Hepatocyte (in vitro differentiated cells): ENCODE results near the gene PDILT. TPM values are rescaled to one million over a fixed set of nuclear protein-coding genes. Genes with fewer than 3 reads are reported as not detected.

ENCODE experiments used
- DNase-seq: peaks from one replicate; pipeline ENCODE4 v3.0.0-alpha.2; 2016; ENCODE audit warnings: low spot score
- H2AFZ ChIP-seq: fragments of 200-600 bp; sonication (generic); 2 replicates; pipeline ENCODE4 v1.6.0; 2016; ENCODE audit warnings: antibody characterized with exemption, mild to moderate bottlenecking
- H3K27ac ChIP-seq: fragments of 200-600 bp; sonication (generic); 2 replicates; pipeline ENCODE4 v1.5.1; 2016; ENCODE audit warnings: mild to moderate bottlenecking
- H3K27me3 ChIP-seq: fragments of 200-600 bp; sonication (generic); 2 replicates; pipeline ENCODE4 v1.6.1; 2016
- H3K36me3 ChIP-seq: fragments of 200-600 bp; sonication (generic); replicated peaks from 2 replicates; pipeline ENCODE4 v1.5.1; 2016; ENCODE audit warnings: low read depth; ENCODE audit not compliant: insufficient read depth
- H3K4me1 ChIP-seq: fragments of 200-600 bp; sonication (generic); 2 replicates; pipeline ENCODE4 v1.5.1; 2016; ENCODE audit warnings: mild to moderate bottlenecking, moderate library complexity; ENCODE audit not compliant: insufficient read depth
- H3K4me2 ChIP-seq: fragments of 200-600 bp; sonication (generic); 2 replicates; pipeline ENCODE4 v1.6.0; 2016
- H3K4me3 ChIP-seq: fragments of 200-600 bp; sonication (generic); 2 replicates; pipeline ENCODE4 v1.5.1; 2016; ENCODE audit warnings: mild to moderate bottlenecking
- H3K79me2 ChIP-seq: fragments of 200-600 bp; sonication (generic); 2 replicates; pipeline ENCODE4 v1.6.0; 2017; ENCODE audit warnings: mild to moderate bottlenecking
- H3K9me2 ChIP-seq: fragments of 200-600 bp; sonication (generic); replicated peaks from 2 replicates; pipeline ENCODE4 v1.6.0; 2017; ENCODE audit warnings: mild to moderate bottlenecking; ENCODE audit not compliant: insufficient read depth
- H3K9me3 ChIP-seq: fragments of 200-600 bp; sonication (generic); 2 replicates; pipeline ENCODE4 v1.5.1; 2016; ENCODE audit warnings: low read depth, mild to moderate bottlenecking
- H4K20me1 ChIP-seq: fragments of 200-600 bp; sonication (generic); 2 replicates; pipeline ENCODE4 v1.6.0; 2016; ENCODE audit warnings: mild to moderate bottlenecking; ENCODE audit not compliant: insufficient read depth, poor library complexity, severe bottlenecking
- EZH2 ChIP-seq: fragments of 200-600 bp; sonication (generic); IDR thresholded peaks from 2 replicates; pipeline ENCODE4 v1.6.1; 2016; ENCODE audit warnings: antibody characterized with exemption, mild to moderate bottlenecking, borderline replicate concordance
- EZH2phosphoT487 ChIP-seq: fragments of 200-600 bp; sonication (generic); IDR thresholded peaks from one replicate; pipeline ENCODE4 v1.6.1; 2018; ENCODE audit warnings: antibody characterized with exemption, mild to moderate bottlenecking, low read depth, moderate library complexity; ENCODE audit not compliant: unreplicated experiment, severe bottlenecking
- WGBS: methylation state at CpG from one replicate; pipeline ENCODE4 v1.1.6; 2016; ENCODE audit warnings: low lambda C conversion rate; ENCODE audit errors: missing lambda C conversion rate; 5-methylcytosine and 5-hydroxymethylcytosine counted together
- polyA plus RNA-seq: library from polyadenylated mRNA; unstranded; fragments of >200 nt; fragmentation: Nextera tagmentation; extraction: Ambion mirVana; gene quantifications from 2 replicates; pipeline ENCODE4 v1.2.1, GENCODE V29; 2016
- total RNA-seq: library from RNA; depleted of rRNA; stranded (reverse); fragments of >200 nt; gene quantifications from 2 replicates; pipeline ENCODE4 v1.2.3, GENCODE V29; 2014
- TF ChIP-seq, protein P1 (sequence below): fragments of 200-600 bp; sonication (generic); IDR thresholded peaks from 2 replicates; pipeline ENCODE4 v1.5.1; 2016; ENCODE audit warnings: antibody characterized with exemption, mild to moderate bottlenecking; ENCODE audit not compliant: poor library complexity

Gene PDILT
- total and polyA plus RNA-seq, 2 experiments from 2014 or later, result not detected

DNA sequence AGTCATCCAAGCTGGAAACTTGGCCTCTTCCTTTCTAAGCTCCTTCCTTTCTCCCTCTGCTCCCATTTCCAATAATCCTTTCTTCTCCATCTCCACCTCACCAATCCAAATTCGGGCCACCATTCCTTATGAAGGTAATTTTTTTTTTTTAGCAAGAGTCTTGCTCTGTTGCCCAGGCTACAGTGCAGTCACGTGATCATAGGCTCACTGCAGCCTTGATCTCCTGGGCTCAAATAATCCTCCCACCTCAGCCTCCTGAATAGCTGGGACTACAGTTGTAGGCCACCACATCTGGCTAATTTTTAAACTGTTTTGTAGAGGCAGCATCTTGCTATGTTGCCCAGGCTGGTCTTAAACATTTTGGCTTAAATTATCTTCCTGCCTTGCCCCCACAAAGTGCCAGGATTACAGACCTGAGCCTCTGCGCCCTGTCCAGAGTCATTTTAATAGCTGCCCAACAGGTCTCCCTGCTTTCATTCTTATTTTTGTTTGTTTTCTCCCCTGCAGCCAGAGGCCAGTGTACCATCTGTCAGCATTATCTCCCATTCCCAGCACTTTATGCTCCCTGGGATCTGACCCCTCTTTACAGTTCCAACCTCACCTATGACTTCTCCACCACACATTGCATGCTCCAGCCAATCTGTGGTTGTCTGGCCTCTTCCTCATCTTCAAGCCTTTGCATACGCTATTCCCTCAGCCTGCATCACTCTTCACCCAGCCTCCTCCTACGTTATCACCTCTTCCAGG lies 75.0 kb downstream of the PDILT start:
- TF ChIP-seq EZH2phosphoT487 (no peak), EZH2 (no peak)
- TF ChIP-seq, protein P1, sequence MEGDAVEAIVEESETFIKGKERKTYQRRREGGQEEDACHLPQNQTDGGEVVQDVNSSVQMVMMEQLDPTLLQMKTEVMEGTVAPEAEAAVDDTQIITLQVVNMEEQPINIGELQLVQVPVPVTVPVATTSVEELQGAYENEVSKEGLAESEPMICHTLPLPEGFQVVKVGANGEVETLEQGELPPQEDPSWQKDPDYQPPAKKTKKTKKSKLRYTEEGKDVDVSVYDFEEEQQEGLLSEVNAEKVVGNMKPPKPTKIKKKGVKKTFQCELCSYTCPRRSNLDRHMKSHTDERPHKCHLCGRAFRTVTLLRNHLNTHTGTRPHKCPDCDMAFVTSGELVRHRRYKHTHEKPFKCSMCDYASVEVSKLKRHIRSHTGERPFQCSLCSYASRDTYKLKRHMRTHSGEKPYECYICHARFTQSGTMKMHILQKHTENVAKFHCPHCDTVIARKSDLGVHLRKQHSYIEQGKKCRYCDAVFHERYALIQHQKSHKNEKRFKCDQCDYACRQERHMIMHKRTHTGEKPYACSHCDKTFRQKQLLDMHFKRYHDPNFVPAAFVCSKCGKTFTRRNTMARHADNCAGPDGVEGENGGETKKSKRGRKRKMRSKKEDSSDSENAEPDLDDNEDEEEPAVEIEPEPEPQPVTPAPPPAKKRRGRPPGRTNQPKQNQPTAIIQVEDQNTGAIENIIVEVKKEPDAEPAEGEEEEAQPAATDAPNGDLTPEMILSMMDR, result no peak
- Histone ChIP-seq H3K27me3 (no peaks in the 10 kb centered on the region), H4K20me1 (no peaks in the 10 kb centered on the region), H3K4me1 (peaks cover 5% of the 10 kb centered on the region), H3K9me3 (no peaks in the 10 kb centered on the region), H3K4me3 (no peak overlapping the region), H2AFZ (no peak overlapping the region), H3K79me2 (no peaks in the 10 kb centered on the region), H3K9me2 (no peaks in the 10 kb centered on the region), H3K27ac (no peak overlapping the region), H3K4me2 (no peak overlapping the region), H3K36me3 (no peaks in the 10 kb centered on the region)
- 80% methylated on average over 5 of the region's 5 CpGs for WGBS
- DNase-seq, result no peak

DNA sequence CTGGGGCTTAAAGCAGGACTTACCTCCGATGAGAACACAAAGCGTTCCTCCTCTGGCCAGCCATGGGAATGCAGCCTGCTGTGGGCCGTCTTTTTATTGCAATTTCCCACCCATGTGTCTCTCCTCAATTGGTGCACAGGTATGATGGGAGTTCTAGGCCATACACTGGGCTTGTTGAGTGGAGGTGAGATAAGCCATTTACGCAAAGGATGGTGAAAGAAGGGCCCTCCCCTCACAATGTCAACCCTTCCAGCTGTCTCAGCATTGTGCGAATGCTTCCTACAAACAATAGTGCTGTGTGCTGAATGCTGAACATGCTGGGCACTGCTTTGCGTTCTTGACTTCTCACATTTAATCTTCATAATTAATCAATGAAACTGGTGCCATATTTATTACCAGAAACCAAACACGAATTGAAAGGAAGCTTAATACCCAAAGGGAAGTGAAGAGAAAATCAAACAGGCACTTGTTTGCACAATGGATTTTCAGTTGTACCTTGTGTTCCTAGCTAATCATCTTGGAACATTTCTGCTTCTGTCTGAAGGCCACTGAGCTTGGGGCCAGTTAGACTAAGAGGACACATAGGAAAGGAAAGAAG lies 77.0 kb downstream of the PDILT start, which contains the start of gene GP2:
Gene GP2, minus strand, starts transcription at position 70 of the 598 bp plus-strand sequence. CDS start 1,082 bp downstream, outside the sequence.
- Histone ChIP-seq H3K4me2 (no peak within 1 kb of the TSS), H3K9me2 (no peaks in the 10 kb centered on the region), H3K9me3 (no peaks in the 10 kb centered on the region), H3K27ac (no peak within 1 kb of the TSS), H4K20me1 (no peaks in the 10 kb centered on the region), H3K4me1 (peaks cover 5% of the 10 kb centered on the region), H3K4me3 (no peak within 1 kb of the TSS), H2AFZ (no peak within 1 kb of the TSS), H3K27me3 (no peaks in the 10 kb centered on the region), H3K79me2 (no peaks in the 10 kb centered on the region), H3K36me3 (no peaks in the 10 kb centered on the region)
- no peak for DNase-seq
- no peak for TF ChIP-seq EZH2
- TF ChIP-seq EZH2phosphoT487, result no peak
- TF ChIP-seq, protein P1, result no peak
- 65% methylated on average over 7 of the region's 7 CpGs for WGBS

DNA sequence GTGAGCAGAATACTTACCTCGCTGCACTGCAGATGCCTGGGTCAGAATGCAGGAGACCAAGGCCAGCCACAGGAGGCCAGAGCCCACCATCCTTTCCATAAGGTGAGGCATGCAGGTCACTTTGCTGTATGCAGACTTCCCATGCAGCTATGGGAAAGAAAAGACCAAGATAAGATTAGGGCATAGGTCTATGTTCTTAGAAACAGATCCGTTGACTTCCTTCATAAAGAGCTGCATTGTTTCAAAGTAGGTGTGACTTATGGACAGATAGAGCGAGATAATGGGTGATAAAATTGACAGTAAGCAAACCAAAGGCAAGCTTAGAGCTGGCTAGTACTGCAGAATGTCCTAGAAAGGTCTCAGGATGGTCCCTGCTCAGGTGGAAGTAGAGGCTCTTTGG lies 78.2 kb downstream of the PDILT start:
- no peaks in the 10 kb centered on the region for H3K79me2 ChIP-seq
- DNase-seq, result no peak
- no peaks in the 10 kb centered on the region for H3K9me2 ChIP-seq
- H3K27me3 ChIP-seq, result no peaks in the 10 kb centered on the region
- 56% methylated on average over 3 of the region's 3 CpGs for WGBS
- no peak overlapping the region for H2AFZ ChIP-seq
- no peaks in the 10 kb centered on the region for H3K9me3 ChIP-seq
- no peak overlapping the region for H3K27ac ChIP-seq
- H3K36me3 ChIP-seq, result no peaks in the 10 kb centered on the region
- no peak overlapping the region for H3K4me3 ChIP-seq
- TF ChIP-seq, protein P1, result no peak
- TF ChIP-seq EZH2phosphoT487, result no peak
- no peak for TF ChIP-seq EZH2
- H3K4me2 ChIP-seq, result no peak overlapping the region
- H3K4me1 ChIP-seq, result peaks cover 5% of the 10 kb centered on the region
- no peaks in the 10 kb centered on the region for H4K20me1 ChIP-seq
